Gastroesophageal sphincter (tissue), 3 donors: Measurements from ENCODE around the gene MMP25.

Experiments
- CTCF ChIP-seq, 4 experiments: fragments of 200-600 bp in 2 of 4; fragments of 450-650 bp in 2 of 4; sonication (generic) in 1 of 4; IDR thresholded peaks; one replicate each; pipeline ENCODE4 v1.5.1; 2017 to 2019; ENCODE audit warnings: antibody characterized with exemption in 4 of 4, mild to moderate bottlenecking in 2 of 4, moderate library complexity in 2 of 4
- EP300 ChIP-seq: sonication (generic); formaldehyde crosslinking; IDR thresholded peaks from one replicate; pipeline ENCODE4 v1.6.1; 2017; ENCODE audit warnings: antibody characterized with exemption, mild to moderate bottlenecking
- POLR2A ChIP-seq, 2 donors: fragments of 450-650 bp; IDR thresholded peaks; one replicate each; pipeline ENCODE4 v1.6.1; 2017; ENCODE audit warnings: antibody characterized with exemption in 2 of 2, mild to moderate bottlenecking in 2 of 2, moderate library complexity in 1 of 2
- POLR2AphosphoS5 ChIP-seq: sonication (generic); formaldehyde crosslinking; IDR thresholded peaks from one replicate; pipeline ENCODE4 v1.6.1; 2017; ENCODE audit warnings: antibody characterized with exemption

GRCh38 chr16:3038256-3038655 lies 8.1 kb upstream of the MMP25 start:
- TF ChIP-seq POLR2AphosphoS5 (no peak), CTCF (IDR thresholded peaks at IDR 0.05) (no peak), POLR2A (IDR thresholded peaks at IDR 0.05) (no peak), EP300 (no peak)
